ENCODE measurements around the gene AGRN. TPM values are rescaled to one million over a fixed set of nuclear protein-coding genes. Genes with fewer than 3 reads are reported as not detected.
A peak's percentile ranks its signal among the peaks of the same experiment; 100 is the strongest.
"Not testable (repeated sequence)": the region's sequence is repeated elsewhere in the genome, so short reads cannot be mapped to it uniquely, and the experiment has no call there.

The AGRN gene
- total RNA-seq, 1 donor from 2014 or later: 166 TPM

DNA sequence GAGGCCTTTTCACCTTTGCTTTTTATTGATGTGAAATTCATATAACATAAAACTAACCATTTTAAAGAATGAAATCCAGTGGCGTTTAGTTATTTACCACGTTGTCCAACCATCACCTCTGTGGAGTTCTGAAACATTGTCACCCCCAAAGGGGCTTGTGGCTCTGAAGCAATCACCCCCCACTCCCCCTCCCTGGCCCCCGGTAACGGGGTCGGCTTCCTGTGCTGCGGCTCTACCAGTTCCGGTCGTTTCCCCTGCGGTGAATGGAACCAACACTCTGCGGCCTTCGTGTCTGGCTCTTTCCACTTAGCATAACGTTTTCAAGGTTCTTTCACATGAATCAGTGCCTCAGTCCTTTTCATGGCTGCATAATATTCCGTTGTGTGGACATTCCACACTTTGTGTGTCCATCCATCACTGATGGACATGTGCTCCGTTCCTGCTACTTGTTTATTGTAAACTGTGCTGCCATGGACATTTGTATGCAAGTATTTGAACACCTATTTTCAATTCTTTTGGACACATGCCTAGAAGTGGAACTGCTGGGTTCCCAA lies 8.4 kb upstream of the AGRN start:
- peaks cover 13% of the 10 kb centered on the region for H3K4me1 Mint-ChIP-seq (ENCODE audit: unreplicated experiment)
- DNase-seq (ENCODE audit: extremely low spot score, unreplicated experiment): no peak
- no peaks in the 10 kb centered on the region for H3K9me3 Mint-ChIP-seq
- H3K27ac Mint-ChIP-seq: no peak overlapping the region
- no peaks in the 10 kb centered on the region for H3K36me3 Mint-ChIP-seq
- H3K4me3 Mint-ChIP-seq: no peak overlapping the region
- no peaks in the 10 kb centered on the region for H3K27me3 Mint-ChIP-seq
- TF ChIP-seq, protein P1, sequence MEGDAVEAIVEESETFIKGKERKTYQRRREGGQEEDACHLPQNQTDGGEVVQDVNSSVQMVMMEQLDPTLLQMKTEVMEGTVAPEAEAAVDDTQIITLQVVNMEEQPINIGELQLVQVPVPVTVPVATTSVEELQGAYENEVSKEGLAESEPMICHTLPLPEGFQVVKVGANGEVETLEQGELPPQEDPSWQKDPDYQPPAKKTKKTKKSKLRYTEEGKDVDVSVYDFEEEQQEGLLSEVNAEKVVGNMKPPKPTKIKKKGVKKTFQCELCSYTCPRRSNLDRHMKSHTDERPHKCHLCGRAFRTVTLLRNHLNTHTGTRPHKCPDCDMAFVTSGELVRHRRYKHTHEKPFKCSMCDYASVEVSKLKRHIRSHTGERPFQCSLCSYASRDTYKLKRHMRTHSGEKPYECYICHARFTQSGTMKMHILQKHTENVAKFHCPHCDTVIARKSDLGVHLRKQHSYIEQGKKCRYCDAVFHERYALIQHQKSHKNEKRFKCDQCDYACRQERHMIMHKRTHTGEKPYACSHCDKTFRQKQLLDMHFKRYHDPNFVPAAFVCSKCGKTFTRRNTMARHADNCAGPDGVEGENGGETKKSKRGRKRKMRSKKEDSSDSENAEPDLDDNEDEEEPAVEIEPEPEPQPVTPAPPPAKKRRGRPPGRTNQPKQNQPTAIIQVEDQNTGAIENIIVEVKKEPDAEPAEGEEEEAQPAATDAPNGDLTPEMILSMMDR (conservative IDR thresholded peaks at IDR 0.05): no peak

DNA sequence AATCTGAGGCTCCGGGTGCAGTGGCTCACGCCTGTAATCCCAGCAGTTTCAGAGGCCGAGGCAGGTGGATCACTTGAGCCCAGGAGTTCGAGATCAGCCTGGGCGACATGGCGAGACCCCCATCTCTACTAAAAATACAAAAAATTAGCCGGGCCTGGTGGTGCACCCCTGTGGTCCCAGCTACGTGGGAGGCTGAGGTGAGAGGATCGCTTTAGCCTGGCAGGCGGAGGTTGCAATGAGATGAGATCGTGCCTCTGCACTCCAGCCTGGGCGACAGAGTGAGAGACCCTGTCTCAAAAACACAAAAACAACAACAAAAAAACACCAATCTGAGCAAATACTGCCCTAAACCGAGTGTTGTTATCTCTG lies 7.2 kb upstream of the AGRN start:
- not testable (repeated sequence) for DNase-seq (ENCODE audit: extremely low spot score, unreplicated experiment); H3K36me3 Mint-ChIP-seq; H3K9me3 Mint-ChIP-seq; H3K27me3 Mint-ChIP-seq
- H3K4me1 Mint-ChIP-seq (ENCODE audit: unreplicated experiment): peaks cover 19% of the 10 kb centered on the region
- H3K27ac Mint-ChIP-seq: peak overlapping the region; percentile 88
- H3K4me3 Mint-ChIP-seq: peak overlapping the region; percentile 90

DNA sequence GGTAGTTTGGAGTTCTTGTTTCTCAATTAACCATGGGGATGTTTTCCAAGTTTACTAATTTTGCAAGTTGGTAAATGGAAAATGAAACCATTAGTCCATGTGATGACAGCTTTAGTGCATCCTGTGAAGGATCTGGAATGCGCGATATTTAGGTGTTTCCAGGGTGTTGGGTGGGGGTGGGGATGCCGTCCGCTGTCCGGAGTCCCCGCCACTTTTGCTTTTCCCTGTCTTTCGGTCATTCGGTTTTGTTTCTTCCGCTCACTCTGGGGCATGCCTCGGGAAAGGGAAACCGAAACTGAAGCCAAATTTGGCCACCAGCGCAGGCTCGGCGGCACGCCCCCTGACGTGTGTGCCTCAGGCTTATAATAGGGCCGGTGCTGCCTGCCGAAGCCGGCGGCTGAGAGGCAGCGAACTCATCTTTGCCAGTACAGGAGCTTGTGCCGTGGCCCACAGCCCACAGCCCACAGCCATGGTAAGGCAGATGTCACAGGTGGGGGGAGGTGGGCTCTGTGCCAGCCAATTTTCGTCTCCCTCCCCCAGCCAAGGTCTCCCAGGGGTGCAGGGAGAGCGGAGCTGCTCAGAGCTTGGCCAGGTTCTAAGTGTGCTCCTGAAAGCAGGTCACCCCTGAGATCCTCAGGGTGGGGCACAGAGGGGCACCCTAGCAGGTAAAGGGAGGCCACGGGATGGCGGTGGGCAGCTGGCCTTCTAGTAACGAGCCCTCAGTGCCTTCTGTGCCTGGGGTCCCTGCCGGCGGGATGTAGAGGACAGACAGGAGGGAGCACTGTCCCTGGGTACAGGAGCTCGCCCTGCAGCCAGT lies 6.6 kb upstream of the AGRN start, which contains the start of gene ISG15:
ISG15 (plus strand) TSS at position 393 of the 817 bp plus-strand sequence; CDS start at position 470, 77 bp downstream.
- H3K27me3 Mint-ChIP-seq: no peaks in the 10 kb centered on the region
- no peaks in the 10 kb centered on the region for H3K36me3 Mint-ChIP-seq
- peak within 1 kb of the TSS; percentile 88 for H3K27ac Mint-ChIP-seq
- TF ChIP-seq, protein P1 (conservative IDR thresholded peaks at IDR 0.05): no peak
- H3K9me3 Mint-ChIP-seq: no peaks in the 10 kb centered on the region
- no peak for DNase-seq (ENCODE audit: extremely low spot score, unreplicated experiment)
- peak within 1 kb of the TSS; percentile 90 for H3K4me3 Mint-ChIP-seq
- peaks cover 19% of the 10 kb centered on the region for H3K4me1 Mint-ChIP-seq (ENCODE audit: unreplicated experiment)

DNA sequence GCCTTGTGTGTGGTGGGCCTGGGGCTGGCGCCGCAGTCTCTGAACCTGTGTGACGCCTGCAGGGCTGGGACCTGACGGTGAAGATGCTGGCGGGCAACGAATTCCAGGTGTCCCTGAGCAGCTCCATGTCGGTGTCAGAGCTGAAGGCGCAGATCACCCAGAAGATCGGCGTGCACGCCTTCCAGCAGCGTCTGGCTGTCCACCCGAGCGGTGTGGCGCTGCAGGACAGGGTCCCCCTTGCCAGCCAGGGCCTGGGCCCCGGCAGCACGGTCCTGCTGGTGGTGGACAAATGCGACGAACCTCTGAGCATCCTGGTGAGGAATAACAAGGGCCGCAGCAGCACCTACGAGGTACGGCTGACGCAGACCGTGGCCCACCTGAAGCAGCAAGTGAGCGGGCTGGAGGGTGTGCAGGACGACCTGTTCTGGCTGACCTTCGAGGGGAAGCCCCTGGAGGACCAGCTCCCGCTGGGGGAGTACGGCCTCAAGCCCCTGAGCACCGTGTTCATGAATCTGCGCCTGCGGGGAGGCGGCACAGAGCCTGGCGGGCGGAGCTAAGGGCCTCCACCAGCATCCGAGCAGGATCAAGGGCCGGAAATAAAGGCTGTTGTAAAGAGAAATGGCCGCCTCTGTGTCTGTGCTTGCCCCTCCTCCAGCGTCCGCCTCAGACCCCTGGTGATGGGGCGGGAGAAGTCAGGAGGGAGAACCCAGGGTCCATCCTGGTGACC lies 5.8 kb upstream of the AGRN start:
- no peak for DNase-seq (ENCODE audit: extremely low spot score, unreplicated experiment)
- Mint-ChIP-seq H3K36me3 (no peaks in the 10 kb centered on the region), H3K27me3 (no peaks in the 10 kb centered on the region), H3K27ac (peak overlapping the region; percentile 88), H3K4me1 (ENCODE audit: unreplicated experiment) (peaks cover 19% of the 10 kb centered on the region), H3K4me3 (peak overlapping the region; percentile 90), H3K9me3 (no peaks in the 10 kb centered on the region)
- TF ChIP-seq, protein P1 (conservative IDR thresholded peaks at IDR 0.05): no peak

DNA sequence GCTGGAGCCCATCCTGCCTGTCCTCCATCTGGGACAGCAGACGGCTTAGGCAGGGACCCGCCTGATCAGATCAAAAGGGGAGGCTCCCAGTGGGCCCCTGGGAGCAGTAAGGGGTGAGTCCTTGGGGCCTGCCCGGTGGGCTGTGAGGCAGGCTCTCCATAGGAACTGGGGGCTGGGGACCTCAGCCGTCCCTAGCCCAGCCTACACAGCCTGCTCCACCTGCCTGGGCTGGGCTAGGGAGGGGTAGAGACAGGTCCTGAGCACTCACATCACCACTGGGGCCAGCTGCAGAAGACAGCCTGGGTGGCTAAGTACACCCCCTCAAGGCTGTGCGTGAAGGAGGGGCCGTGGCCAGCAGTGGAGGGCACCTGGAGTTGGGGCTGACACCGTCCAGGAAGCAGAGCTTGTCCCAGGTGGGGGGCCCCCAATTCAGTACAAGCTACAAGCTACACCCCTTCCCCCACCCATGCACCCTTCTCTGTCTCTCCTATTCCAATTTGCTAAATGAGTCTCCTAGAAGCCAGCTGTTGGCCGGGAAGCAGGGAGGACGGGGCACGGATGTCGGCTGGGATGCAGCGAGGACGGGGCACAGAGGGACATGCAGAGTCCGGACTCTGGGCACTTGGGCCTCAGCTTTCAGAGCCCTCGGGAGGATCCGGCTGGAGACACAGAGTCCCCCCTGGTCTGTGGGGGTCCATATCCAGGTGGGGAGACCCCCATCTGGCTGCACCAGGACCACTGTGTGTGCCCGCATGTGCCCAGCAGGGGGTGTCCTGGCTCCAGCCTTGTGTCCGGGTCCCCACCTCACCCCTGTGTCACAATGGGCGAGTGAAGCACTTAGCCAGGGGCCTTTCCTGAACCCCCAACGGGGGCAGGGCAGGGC lies 4.9 kb upstream of the AGRN start:
- TF ChIP-seq, protein P1 (conservative IDR thresholded peaks at IDR 0.05): peak; percentile 61
- no peak for DNase-seq (ENCODE audit: extremely low spot score, unreplicated experiment)
- Mint-ChIP-seq H3K4me3 (no peak overlapping the region), H3K27ac (no peak overlapping the region), H3K4me1 (ENCODE audit: unreplicated experiment) (peaks cover 19% of the 10 kb centered on the region), H3K27me3 (no peaks in the 10 kb centered on the region), H3K36me3 (no peaks in the 10 kb centered on the region), H3K9me3 (no peaks in the 10 kb centered on the region)

DNA sequence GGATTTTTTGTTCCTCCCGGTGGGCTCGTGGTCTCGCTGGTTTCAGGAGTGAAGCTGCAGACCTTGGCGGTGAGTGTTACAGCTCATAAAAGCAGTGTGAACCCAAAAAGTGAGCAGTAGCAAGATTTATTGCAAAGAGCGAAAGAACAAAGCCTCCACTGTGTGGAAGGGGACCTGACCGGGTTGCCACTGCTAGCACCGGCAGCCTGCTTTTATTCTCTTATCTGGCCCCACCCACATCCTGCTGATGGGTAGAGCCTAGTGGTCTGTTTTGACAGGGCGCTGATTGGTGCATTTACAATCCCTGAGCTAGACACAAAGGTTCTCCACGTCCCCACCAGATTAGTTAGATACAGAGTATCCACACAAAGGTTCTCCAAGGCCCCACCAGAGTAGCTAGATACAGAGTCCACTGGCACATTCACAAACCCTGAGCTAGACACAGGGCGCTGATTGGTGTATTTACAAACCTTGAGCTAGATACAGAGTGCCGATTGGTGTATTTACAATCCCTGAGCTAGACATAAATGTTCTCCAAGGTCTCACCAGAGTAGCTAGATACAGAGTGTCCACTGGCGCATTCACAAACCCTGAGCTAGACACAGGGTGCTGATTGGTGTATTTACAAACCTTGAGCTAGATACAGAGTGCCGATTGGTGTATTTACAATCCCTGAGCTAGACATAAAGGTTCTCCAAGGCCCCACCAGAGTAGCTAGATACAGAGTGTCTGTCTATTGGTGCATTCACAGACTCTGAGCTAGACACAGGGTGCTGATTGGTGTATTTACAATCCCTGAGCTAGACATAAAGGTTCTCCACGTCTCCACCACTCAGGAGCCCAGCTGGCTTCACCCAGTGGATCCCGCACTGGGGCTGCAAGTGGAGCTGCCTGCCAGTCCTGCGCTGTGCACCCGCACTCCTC lies 2.3 kb upstream of the AGRN start:
- not testable (repeated sequence) for DNase-seq (ENCODE audit: extremely low spot score, unreplicated experiment); H3K9me3 Mint-ChIP-seq; H3K27me3 Mint-ChIP-seq; H3K36me3 Mint-ChIP-seq
- Mint-ChIP-seq H3K4me1 (ENCODE audit: unreplicated experiment) (peaks cover 22% of the 10 kb centered on the region), H3K27ac (peak overlapping the region; percentile 15), H3K4me3 (peak overlapping the region; percentile 19)

DNA sequence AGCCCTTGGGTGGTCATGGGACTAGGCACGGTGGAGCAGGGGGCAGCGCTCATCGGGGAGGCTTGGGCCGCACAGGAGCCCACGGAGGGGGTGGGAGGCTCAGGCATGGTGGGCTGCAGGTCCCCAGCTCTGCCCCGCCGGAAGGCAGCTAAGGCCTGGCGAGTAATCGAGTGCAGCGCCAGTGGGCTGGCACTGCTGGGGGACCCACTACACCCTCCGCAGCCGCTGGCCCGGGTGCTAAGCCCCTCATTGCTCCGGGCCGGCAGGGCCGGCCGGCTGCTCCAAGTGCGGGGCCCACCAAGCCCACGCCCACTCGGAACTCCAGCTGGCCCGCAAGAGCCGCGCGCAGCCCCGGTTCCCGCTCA lies 1.6 kb upstream of the AGRN start:
- H3K4me1 Mint-ChIP-seq (ENCODE audit: unreplicated experiment): peaks cover 23% of the 10 kb centered on the region
- H3K4me3 Mint-ChIP-seq: peak overlapping the region; percentile 19
- not testable (repeated sequence) for DNase-seq (ENCODE audit: extremely low spot score, unreplicated experiment); H3K27me3 Mint-ChIP-seq; H3K36me3 Mint-ChIP-seq; H3K9me3 Mint-ChIP-seq; H3K27ac Mint-ChIP-seq
